SK-N-SH treated with all-trans-retinoic acid at 6 μM for 48 hours (cell line): ENCODE results near the gene CARS1.

Experiments used
- ATAC-seq: fragments of 200-7000 bp; cut with Tn5 transposase; 3 replicates; pipeline ENCODE4 v1.9.1; 2020; ENCODE audit warnings: mild to moderate bottlenecking, moderate library complexity
- ARNTL ChIP-seq: fragments of 450-650 bp; formaldehyde crosslinking; IDR thresholded peaks from 2 replicates; pipeline ENCODE4 v1.5.0; 2020; ENCODE audit warnings: low read depth, mild to moderate bottlenecking, moderate library complexity, borderline replicate concordance
- CSDC2 ChIP-seq: fragments of 250-450 bp; sonication (Bioruptor Pico); IDR thresholded peaks from 2 replicates; pipeline ENCODE4 v1.5.0; 2020; ENCODE audit warnings: mild to moderate bottlenecking, moderate library complexity
- CSRNP3 ChIP-seq: fragments of 250-450 bp; sonication (Bioruptor Pico); IDR thresholded peaks from 2 replicates; pipeline ENCODE4 v1.5.1; 2021; ENCODE audit warnings: mild to moderate bottlenecking, moderate library complexity
- GLIS3 ChIP-seq: fragments of 250-450 bp; sonication (Bioruptor Pico); IDR thresholded peaks from 2 replicates; pipeline ENCODE4 v1.5.0; 2020; ENCODE audit warnings: mild to moderate bottlenecking, moderate library complexity
- ISL1 ChIP-seq: fragments of 250-450 bp; sonication (Bioruptor Pico); IDR thresholded peaks from 2 replicates; pipeline ENCODE4 v2.1.2; 2022; ENCODE audit warnings: mild to moderate bottlenecking, moderate library complexity
- OSR1 ChIP-seq: fragments of 250-450 bp; sonication (Bioruptor Pico); IDR thresholded peaks from 2 replicates; pipeline ENCODE4 v1.8.0; 2022; ENCODE audit warnings: moderate library complexity, mild to moderate bottlenecking, inconsistent platforms
- PPARA ChIP-seq: fragments of 250-450 bp; sonication (Bioruptor Pico); IDR thresholded peaks from 2 replicates; pipeline ENCODE4 v1.5.0; 2020; ENCODE audit warnings: mild to moderate bottlenecking, borderline replicate concordance
- RARB ChIP-seq: fragments of 250-450 bp; sonication (Bioruptor Pico); IDR thresholded peaks from 2 replicates; pipeline ENCODE4 v1.8.0; 2021; ENCODE audit warnings: mild to moderate bottlenecking, moderate library complexity
- SNAI2 ChIP-seq: fragments of 250-450 bp; sonication (Bioruptor Pico); IDR thresholded peaks from 2 replicates; pipeline ENCODE4 v1.5.0; 2020; ENCODE audit warnings: mild to moderate bottlenecking, moderate library complexity
- ZC3H10 ChIP-seq: fragments of 250-450 bp; sonication (Bioruptor Pico); IDR thresholded peaks from 2 replicates; pipeline ENCODE4 v1.5.1; 2021; ENCODE audit warnings: mild to moderate bottlenecking, moderate library complexity
- ZFP3 ChIP-seq: fragments of 250-450 bp; sonication (Bioruptor Pico); IDR thresholded peaks from 2 replicates; pipeline ENCODE4 v1.5.0; 2020; ENCODE audit warnings: mild to moderate bottlenecking, moderate library complexity
- ZNF565 ChIP-seq: fragments of 450-650 bp; formaldehyde crosslinking; conservative IDR thresholded peaks from 2 replicates; pipeline ENCODE4 v1.5.0; 2020; ENCODE audit warnings: low read depth, mild to moderate bottlenecking, moderate library complexity
- ZNF70 ChIP-seq: fragments of 450-650 bp; formaldehyde crosslinking; IDR thresholded peaks from 2 replicates; pipeline ENCODE4 v1.5.0; 2020; ENCODE audit warnings: mild to moderate bottlenecking, moderate library complexity
- ZNF8 ChIP-seq: fragments of 450-650 bp; formaldehyde crosslinking; IDR thresholded peaks from 2 replicates; pipeline ENCODE4 v1.5.0; 2020; ENCODE audit warnings: mild to moderate bottlenecking, moderate library complexity
- TF ChIP-seq, protein P1 (sequence below): fragments of 250-450 bp; sonication (Bioruptor Pico); IDR thresholded peaks from 2 replicates; pipeline ENCODE4 v1.8.0; 2020; ENCODE audit warnings: mild to moderate bottlenecking, moderate library complexity, borderline replicate concordance
- TF ChIP-seq, protein P2 (sequence below): fragments of 250-450 bp; sonication (Bioruptor Pico); IDR thresholded peaks from 2 replicates; pipeline ENCODE4 v1.5.0; 2020; ENCODE audit warnings: mild to moderate bottlenecking, moderate library complexity
- TF ChIP-seq, protein P3 (sequence below): fragments of 250-450 bp; sonication (Bioruptor Pico); IDR thresholded peaks from 2 replicates; pipeline ENCODE4 v1.5.1; 2020; ENCODE audit warnings: low read depth, mild to moderate bottlenecking, moderate library complexity
- TF ChIP-seq, protein P4 (sequence below): fragments of 250-450 bp; sonication (Bioruptor Pico); IDR thresholded peaks from 2 replicates; pipeline ENCODE4 v1.8.0; 2021; ENCODE audit warnings: low read depth, mild to moderate bottlenecking, moderate library complexity, borderline replicate concordance

Gene CARS1

GRCh38 chr11:3014943-3015342 is 42.3 kb downstream of the CARS1 start (continued):
- TF ChIP-seq, protein P1, sequence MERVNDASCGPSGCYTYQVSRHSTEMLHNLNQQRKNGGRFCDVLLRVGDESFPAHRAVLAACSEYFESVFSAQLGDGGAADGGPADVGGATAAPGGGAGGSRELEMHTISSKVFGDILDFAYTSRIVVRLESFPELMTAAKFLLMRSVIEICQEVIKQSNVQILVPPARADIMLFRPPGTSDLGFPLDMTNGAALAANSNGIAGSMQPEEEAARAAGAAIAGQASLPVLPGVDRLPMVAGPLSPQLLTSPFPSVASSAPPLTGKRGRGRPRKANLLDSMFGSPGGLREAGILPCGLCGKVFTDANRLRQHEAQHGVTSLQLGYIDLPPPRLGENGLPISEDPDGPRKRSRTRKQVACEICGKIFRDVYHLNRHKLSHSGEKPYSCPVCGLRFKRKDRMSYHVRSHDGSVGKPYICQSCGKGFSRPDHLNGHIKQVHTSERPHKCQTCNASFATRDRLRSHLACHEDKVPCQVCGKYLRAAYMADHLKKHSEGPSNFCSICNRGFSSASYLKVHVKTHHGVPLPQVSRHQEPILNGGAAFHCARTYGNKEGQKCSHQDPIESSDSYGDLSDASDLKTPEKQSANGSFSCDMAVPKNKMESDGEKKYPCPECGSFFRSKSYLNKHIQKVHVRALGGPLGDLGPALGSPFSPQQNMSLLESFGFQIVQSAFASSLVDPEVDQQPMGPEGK, result no peak
- TF ChIP-seq ZNF8 (CRISPR knock-in tag) (no peak), GLIS3 (CRISPR knock-in tag) (no peak), ISL1 (CRISPR knock-in tag) (no peak), ZC3H10 (CRISPR knock-in tag) (no peak), ZNF565 (CRISPR knock-in tag) (no peak), SNAI2 (CRISPR knock-in tag) (no peak)
- TF ChIP-seq, all 23 proteins: peak for 0

DNA sequence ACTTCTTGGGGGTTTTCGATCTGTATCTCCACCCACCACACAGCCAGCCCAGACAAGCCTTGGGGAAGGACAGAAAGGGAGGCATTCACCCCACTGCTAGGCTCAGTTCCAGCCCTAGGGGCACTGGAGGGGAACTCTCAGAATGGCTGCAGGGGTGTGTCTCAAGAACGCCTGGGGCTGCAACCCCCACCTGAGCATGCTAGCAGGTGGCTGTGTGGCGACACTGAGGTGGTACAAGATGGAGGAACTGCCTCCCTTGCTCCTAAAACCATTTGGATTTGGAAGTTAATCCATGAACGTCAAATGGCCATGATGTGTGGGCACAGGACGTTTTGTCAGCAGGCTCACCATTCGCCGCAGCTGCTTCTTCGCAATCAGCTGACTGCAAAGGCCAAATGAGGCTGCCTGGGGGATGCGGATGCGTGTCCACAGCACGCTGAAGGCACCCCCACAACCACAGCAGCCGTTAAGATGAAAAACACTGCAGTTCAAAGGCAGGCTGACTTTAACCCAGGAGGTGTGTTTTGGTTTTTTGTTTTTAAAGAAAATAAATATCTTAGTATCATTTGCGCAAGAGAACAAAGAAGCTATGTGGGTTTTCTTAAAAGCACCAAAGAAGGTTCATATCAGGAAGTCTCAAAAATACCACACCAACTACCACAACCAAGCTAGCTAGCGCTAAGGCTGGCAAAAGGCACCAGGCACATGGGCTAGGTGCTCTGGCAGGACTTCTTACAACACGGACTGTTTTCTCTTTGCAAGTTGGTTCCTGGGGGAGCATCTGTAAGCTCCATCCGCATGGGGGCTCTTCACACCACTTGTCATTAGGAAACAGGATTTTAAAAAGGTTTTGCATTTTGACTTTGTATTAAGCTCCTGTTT is 42.9 kb downstream of the CARS1 start:
- no peak for TF ChIP-seq CSDC2 (CRISPR knock-in tag)
- TF ChIP-seq, protein P2, sequence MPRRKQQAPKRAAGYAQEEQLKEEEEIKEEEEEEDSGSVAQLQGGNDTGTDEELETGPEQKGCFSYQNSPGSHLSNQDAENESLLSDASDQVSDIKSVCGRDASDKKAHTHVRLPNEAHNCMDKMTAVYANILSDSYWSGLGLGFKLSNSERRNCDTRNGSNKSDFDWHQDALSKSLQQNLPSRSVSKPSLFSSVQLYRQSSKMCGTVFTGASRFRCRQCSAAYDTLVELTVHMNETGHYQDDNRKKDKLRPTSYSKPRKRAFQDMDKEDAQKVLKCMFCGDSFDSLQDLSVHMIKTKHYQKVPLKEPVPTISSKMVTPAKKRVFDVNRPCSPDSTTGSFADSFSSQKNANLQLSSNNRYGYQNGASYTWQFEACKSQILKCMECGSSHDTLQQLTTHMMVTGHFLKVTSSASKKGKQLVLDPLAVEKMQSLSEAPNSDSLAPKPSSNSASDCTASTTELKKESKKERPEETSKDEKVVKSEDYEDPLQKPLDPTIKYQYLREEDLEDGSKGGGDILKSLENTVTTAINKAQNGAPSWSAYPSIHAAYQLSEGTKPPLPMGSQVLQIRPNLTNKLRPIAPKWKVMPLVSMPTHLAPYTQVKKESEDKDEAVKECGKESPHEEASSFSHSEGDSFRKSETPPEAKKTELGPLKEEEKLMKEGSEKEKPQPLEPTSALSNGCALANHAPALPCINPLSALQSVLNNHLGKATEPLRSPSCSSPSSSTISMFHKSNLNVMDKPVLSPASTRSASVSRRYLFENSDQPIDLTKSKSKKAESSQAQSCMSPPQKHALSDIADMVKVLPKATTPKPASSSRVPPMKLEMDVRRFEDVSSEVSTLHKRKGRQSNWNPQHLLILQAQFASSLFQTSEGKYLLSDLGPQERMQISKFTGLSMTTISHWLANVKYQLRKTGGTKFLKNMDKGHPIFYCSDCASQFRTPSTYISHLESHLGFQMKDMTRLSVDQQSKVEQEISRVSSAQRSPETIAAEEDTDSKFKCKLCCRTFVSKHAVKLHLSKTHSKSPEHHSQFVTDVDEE (CRISPR knock-in tag), result no peak
- TF ChIP-seq, protein P3, sequence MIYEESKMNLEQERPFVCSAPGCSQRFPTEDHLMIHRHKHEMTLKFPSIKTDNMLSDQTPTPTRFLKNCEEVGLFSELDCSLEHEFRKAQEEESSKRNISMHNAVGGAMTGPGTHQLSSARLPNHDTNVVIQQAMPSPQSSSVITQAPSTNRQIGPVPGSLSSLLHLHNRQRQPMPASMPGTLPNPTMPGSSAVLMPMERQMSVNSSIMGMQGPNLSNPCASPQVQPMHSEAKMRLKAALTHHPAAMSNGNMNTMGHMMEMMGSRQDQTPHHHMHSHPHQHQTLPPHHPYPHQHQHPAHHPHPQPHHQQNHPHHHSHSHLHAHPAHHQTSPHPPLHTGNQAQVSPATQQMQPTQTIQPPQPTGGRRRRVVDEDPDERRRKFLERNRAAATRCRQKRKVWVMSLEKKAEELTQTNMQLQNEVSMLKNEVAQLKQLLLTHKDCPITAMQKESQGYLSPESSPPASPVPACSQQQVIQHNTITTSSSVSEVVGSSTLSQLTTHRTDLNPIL (CRISPR knock-in tag), result no peak
- no peak for TF ChIP-seq ARNTL (CRISPR knock-in tag)
- no peak for TF ChIP-seq OSR1
- TF ChIP-seq ZC3H10 (CRISPR knock-in tag), result no peak
- no peak for TF ChIP-seq ZNF8 (CRISPR knock-in tag)
- no peak for TF ChIP-seq ZFP3 (CRISPR knock-in tag)
- TF ChIP-seq PPARA (CRISPR knock-in tag), result no peak
- no peak for TF ChIP-seq SNAI2 (CRISPR knock-in tag)
- TF ChIP-seq, protein P4, sequence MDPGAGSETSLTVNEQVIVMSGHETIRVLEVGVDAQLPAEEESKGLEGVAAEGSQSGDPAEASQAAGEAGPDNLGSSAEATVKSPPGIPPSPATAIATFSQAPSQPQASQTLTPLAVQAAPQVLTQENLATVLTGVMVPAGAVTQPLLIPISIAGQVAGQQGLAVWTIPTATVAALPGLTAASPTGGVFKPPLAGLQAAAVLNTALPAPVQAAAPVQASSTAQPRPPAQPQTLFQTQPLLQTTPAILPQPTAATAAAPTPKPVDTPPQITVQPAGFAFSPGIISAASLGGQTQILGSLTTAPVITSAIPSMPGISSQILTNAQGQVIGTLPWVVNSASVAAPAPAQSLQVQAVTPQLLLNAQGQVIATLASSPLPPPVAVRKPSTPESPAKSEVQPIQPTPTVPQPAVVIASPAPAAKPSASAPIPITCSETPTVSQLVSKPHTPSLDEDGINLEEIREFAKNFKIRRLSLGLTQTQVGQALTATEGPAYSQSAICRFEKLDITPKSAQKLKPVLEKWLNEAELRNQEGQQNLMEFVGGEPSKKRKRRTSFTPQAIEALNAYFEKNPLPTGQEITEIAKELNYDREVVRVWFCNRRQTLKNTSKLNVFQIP, result no peak
- TF ChIP-seq ZNF70 (CRISPR knock-in tag), result no peak
- TF ChIP-seq CSRNP3 (CRISPR knock-in tag), result no peak
- TF ChIP-seq RARB (CRISPR knock-in tag), result no peak
- ATAC-seq, result no peak

- ATAC-seq, result no peak
- TF ChIP-seq GLIS3 (CRISPR knock-in tag) (no peak), PPARA (CRISPR knock-in tag) (no peak), OSR1 (no peak), ZC3H10 (CRISPR knock-in tag) (no peak)
- TF ChIP-seq, protein P2 (CRISPR knock-in tag), result no peak
These were observed 45.0 kb downstream of the CARS1 start for GRCh38 chr11:3011891-3012885.
